K562 (cell line): ENCODE measurements around the gene TMEM158. TPM values are rescaled to one million over a fixed set of nuclear protein-coding genes. Genes with fewer than 3 reads are reported as not detected.
A peak's percentile ranks its signal among the peaks of the same experiment; 100 is the strongest.

Experiments
- ARID2 ChIP-seq: fragments of 450-650 bp; IDR thresholded peaks from 2 replicates; pipeline ENCODE4 v1.6.1; 2017; ENCODE audit warnings: antibody characterized with exemption, mild to moderate bottlenecking
- ATF7 ChIP-seq: fragments of 450-650 bp; IDR thresholded peaks from 2 replicates; pipeline ENCODE4 v1.7.1; 2014; ENCODE audit warnings: mild to moderate bottlenecking, moderate library complexity
- E2F3 ChIP-seq: fragments of 250-450 bp; sonication (Bioruptor Pico); IDR thresholded peaks from 2 replicates; pipeline ENCODE4 v1.4.0; 2020; ENCODE audit warnings: mild to moderate bottlenecking
- ETV1 ChIP-seq: fragments of 450-650 bp; conservative IDR thresholded peaks from 2 replicates; pipeline ENCODE4 v1.6.1; 2016; ENCODE audit warnings: missing genetic modification characterization, control low read depth, low read depth, missing compliant biosample characterization
- FOXA1 ChIP-seq: fragments of 450-650 bp; IDR thresholded peaks from 2 replicates; pipeline ENCODE4 v1.6.1; 2016; ENCODE audit warnings: mild to moderate bottlenecking, borderline replicate concordance
- GTF2F1 ChIP-seq: IDR thresholded peaks from 2 replicates; pipeline ENCODE4 v1.6.1; 2011; ENCODE audit warnings: low read depth, low read length, improper control_type of control experiment
- GTF3C2 ChIP-seq: IDR thresholded peaks from 3 replicates; pipeline ENCODE4 v1.6.1; 2011; ENCODE audit warnings: borderline replicate concordance, mild to moderate bottlenecking, moderate library complexity; ENCODE audit not compliant: insufficient read length; ENCODE audit errors: extremely low read depth
- ID3 ChIP-seq, 2 experiments: fragments of 250-450 bp in 1 of 2; fragments of 450-650 bp in 1 of 2; sonication (Bioruptor Pico) in 1 of 2; IDR thresholded peaks; 2 replicates each; pipeline versions ENCODE4 v1.6.1 to v1.8.0; 2016 to 2021; ENCODE audit warnings: mild to moderate bottlenecking in 2 of 2, moderate library complexity in 2 of 2, missing compliant biosample characterization in 1 of 2, missing genetic modification characterization in 1 of 2
- MAFG ChIP-seq: fragments of 450-650 bp; conservative IDR thresholded peaks from 2 replicates; pipeline ENCODE4 v1.6.1; 2016; ENCODE audit warnings: missing genetic modification characterization, missing compliant biosample characterization
- MBD1 ChIP-seq: fragments of 250-450 bp; sonication (Bioruptor Pico); IDR thresholded peaks from 2 replicates; pipeline ENCODE4 v1.8.0; 2022; ENCODE audit warnings: inconsistent platforms
- POLR2AphosphoS5 ChIP-seq: IDR thresholded peaks from 2 replicates; pipeline ENCODE4 v1.6.1; 2011; ENCODE audit warnings: mild to moderate bottlenecking, low read depth, low read length, moderate library complexity; ENCODE audit not compliant: control insufficient read depth, insufficient read depth
- SMAD4 ChIP-seq: fragments of 250-450 bp; sonication (Bioruptor Pico); conservative IDR thresholded peaks from 2 replicates; pipeline ENCODE4 v1.8.0; 2021; ENCODE audit warnings: inconsistent platforms, mild to moderate bottlenecking, moderate library complexity
- THRA ChIP-seq: fragments of 450-650 bp; IDR thresholded peaks from 2 replicates; pipeline ENCODE4 v1.6.1; 2017; ENCODE audit warnings: mild to moderate bottlenecking, moderate library complexity
- TRIM28 ChIP-seq: fragments of 450-650 bp; IDR thresholded peaks from 2 replicates; pipeline ENCODE4 v1.6.1; 2017
- ZNF449 ChIP-seq: fragments of 250-450 bp; sonication (Bioruptor Pico); IDR thresholded peaks from 2 replicates; pipeline ENCODE4 v1.8.0; 2022; ENCODE audit warnings: moderate library complexity, mild to moderate bottlenecking, inconsistent platforms
- ZNF586 ChIP-seq: fragments of 450-650 bp; formaldehyde crosslinking; conservative IDR thresholded peaks from 2 replicates; pipeline ENCODE4 v1.4.0; 2020; ENCODE audit warnings: mild to moderate bottlenecking, moderate library complexity
- polyA plus RNA-seq, 8 experiments: library from polyadenylated mRNA; depleted of rRNA in 4 of 8; stranded (reverse) in 5 of 8; unstranded in 3 of 8; fragments of >200 nt; fragmentation: Nextera tagmentation in 2 of 8; fragmentation: Illumina TruSeq in 1 of 8; extraction: Ambion mirVana in 2 of 8; extraction: Trizol in 1 of 8; gene quantifications; 2 replicates each; pipeline versions ENCODE4 v1.2.1 to v1.2.3, GENCODE V29; 2011 to 2014; ENCODE audit warnings: inconsistent platforms in 1 of 8, missing spikeins in 1 of 8
- total RNA-seq, 7 experiments: library from RNA; depleted of rRNA in 6 of 7; stranded (reverse); fragments of >200 nt in 6 of 7; fragmentation: Illumina TruSeq in 2 of 7; extraction: Trizol in 2 of 7; gene quantifications; 2 replicates each; pipeline versions ENCODE4 v1.2.1 to v1.2.3, GENCODE V29; 2011 to 2021; ENCODE audit warnings: low replicate concordance in 1 of 7
- TF ChIP-seq, protein P1 (sequence below): fragments of 450-650 bp; IDR thresholded peaks from 2 replicates; pipeline ENCODE4 v1.6.1; 2014; ENCODE audit warnings: low read depth, mild to moderate bottlenecking, moderate library complexity, borderline replicate concordance
- TF ChIP-seq, protein P2 (sequence below): sonication (generic); formaldehyde crosslinking; IDR thresholded peaks from 2 replicates; pipeline ENCODE4 v1.5.0; 2020; ENCODE audit warnings: missing genetic modification reagents

Gene TMEM158
- total and polyA plus RNA-seq, 9 of the 15 experiments (the other 6 are each of a cell fraction or from before 2014, with no cell fraction given), result 2.2 to 46.5 (median 8.4) TPM

DNA sequence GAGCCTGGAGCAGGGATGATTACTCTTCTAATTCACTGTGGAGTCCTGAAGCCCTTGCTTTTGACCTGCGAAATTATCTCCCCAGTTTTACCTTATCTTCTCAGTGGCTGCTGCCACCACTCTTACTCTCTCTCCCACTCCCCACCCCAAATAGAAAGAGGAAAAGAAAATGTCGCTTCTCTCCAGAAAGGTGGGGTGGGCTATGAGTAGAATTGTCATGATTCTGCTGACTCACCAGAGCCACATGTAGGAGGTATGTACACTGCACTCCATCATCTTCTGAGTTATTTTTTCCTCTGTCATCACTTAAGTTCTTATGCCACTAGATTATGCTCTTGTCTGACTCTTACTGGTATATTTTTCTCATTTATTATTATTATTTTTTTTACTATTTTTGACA is 43.9 kb upstream of the TMEM158 start (continued):
- no peak for TF ChIP-seq ARID2
- TF ChIP-seq ETV1 (tag), result no peak
- no peak for TF ChIP-seq POLR2AphosphoS5
- TF ChIP-seq, protein P1, sequence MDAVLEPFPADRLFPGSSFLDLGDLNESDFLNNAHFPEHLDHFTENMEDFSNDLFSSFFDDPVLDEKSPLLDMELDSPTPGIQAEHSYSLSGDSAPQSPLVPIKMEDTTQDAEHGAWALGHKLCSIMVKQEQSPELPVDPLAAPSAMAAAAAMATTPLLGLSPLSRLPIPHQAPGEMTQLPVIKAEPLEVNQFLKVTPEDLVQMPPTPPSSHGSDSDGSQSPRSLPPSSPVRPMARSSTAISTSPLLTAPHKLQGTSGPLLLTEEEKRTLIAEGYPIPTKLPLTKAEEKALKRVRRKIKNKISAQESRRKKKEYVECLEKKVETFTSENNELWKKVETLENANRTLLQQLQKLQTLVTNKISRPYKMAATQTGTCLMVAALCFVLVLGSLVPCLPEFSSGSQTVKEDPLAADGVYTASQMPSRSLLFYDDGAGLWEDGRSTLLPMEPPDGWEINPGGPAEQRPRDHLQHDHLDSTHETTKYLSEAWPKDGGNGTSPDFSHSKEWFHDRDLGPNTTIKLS, result no peak
- TF ChIP-seq ZNF449 (CRISPR knock-in tag), result no peak
- peak; percentile 65 for TF ChIP-seq ATF7
- peak; percentile 51; the same call in 1 of the 2 replicates for TF ChIP-seq SMAD4 (CRISPR knock-in tag)
- TF ChIP-seq ZNF586 (CRISPR knock-in tag), result no peak
- peak; percentile 55; the same call in 1 of the 2 replicates for TF ChIP-seq TRIM28
- TF ChIP-seq MBD1 (CRISPR knock-in tag), result no peak
- TF ChIP-seq ID3 (CRISPR knock-in tag; IDR thresholded peaks at IDR 0.05), result no peak
- TF ChIP-seq ID3 (tag; IDR thresholded peaks at IDR 0.05), result no peak
- TF ChIP-seq, protein P2, sequence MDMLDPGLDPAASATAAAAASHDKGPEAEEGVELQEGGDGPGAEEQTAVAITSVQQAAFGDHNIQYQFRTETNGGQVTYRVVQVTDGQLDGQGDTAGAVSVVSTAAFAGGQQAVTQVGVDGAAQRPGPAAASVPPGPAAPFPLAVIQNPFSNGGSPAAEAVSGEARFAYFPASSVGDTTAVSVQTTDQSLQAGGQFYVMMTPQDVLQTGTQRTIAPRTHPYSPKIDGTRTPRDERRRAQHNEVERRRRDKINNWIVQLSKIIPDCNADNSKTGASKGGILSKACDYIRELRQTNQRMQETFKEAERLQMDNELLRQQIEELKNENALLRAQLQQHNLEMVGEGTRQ (CRISPR knock-in tag), result no peak
- no peak for TF ChIP-seq FOXA1
- no peak for TF ChIP-seq E2F3 (CRISPR knock-in tag)
- no peak for TF ChIP-seq THRA
- peak; percentile 99 for TF ChIP-seq MAFG (tag)
- no peak for TF ChIP-seq GTF3C2
- no peak for TF ChIP-seq GTF2F1
